Gastrocnemius medialis (tissue), 4 donors: ENCODE measurements around the gene PDE4B.

Source experiments
- CTCF ChIP-seq, 5 experiments: fragments of 450-650 bp in 3 of 5; fragments of 200-600 bp in 2 of 5; sonication (generic) in 2 of 5; IDR thresholded peaks in 4 of 5; conservative IDR thresholded peaks in 1 of 5; 1 replicate in 4 of 5; 2 replicates in 1 of 5; pipeline ENCODE4 v1.5.1; 2016 to 2019; ENCODE audit warnings: antibody characterized with exemption in 5 of 5, mild to moderate bottlenecking in 3 of 5, moderate library complexity in 3 of 5
- POLR2A ChIP-seq, 2 donors: fragments of 450-650 bp; IDR thresholded peaks; one replicate each; pipeline ENCODE4 v1.6.1; 2017; ENCODE audit warnings: antibody characterized with exemption in 2 of 2, mild to moderate bottlenecking in 2 of 2, moderate library complexity in 2 of 2

GRCh38 chr1:66364578-66365391 lies 572.1 kb downstream of the PDE4B start:
- TF ChIP-seq CTCF (IDR thresholded peaks at IDR 0.05 in 4 of 5, conservative IDR thresholded peaks at IDR 0.05 in 1 of 5), result no peak
- no peak for TF ChIP-seq POLR2A (IDR thresholded peaks at IDR 0.05)
